NCI-H524 treated with DMSO at 0.1 percent for 48 hours (cell line): ENCODE measurements around the gene HDAC4.

Experiments
- DNase-seq: peaks from one replicate; lab custom pipeline; 2025; lab: John Stamatoyannopoulos, UW

The HDAC4 gene

DNA sequence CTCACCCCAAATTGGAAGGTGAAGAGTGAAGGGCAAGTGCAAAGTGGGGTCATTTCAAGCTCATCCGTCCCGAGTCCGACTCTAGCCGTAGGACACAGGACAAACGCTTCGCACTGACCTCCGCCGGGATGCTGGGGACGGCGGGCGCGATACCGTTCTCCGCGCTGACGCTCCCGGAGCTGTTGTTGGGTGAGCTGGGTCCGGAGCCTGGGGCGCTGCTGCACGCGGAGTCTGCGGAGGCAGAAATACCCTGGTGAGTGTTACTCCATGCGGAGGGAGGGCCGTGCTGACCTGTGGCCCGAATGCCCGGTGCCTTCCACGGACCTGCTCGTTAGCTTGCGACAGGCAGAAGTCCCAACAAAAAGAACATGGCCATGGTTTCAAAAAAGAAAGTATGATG is 261.3 kb downstream of the HDAC4 start:
- DNase-seq = no peak

DNA sequence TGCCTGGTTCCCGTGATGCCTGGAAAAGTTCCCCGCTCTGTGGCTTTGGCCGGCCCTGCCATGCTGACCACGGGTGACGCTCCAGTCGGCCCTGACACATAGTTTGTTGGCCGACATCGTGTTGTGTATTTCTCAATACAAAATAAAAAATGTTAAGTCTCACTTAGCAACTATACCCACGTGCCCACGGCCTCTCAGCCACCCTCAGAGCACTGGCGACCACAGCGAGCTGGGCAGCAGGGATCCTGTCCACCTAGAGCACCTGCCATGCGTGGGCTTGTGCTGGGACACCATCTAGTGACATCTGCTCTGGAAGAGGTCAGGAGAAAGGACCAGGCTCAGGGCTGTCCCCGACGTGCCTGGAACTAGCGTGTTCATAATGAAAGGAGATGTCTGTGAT is 261.7 kb downstream of the HDAC4 start:
- DNase-seq = no peak

DNA sequence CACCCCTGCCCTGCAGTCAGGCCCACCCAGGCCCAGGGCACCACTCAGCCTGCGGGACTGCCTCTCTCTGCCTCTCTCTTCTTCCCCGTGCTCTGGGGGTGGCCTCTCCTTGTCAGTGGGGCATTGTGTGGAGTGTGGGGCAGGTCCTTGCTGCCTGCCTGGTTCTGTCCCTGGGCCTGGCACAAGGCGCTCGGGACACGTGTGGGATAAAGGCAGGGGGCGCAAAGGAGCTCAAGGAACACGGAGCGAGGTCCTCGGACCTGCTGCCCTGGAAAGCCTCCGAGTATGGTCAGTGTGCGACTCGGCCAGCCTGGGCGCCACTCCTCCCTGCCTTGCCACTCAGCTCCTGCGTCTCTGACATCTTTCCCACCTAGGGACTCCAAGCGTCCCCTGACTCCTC is 262.2 kb downstream of the HDAC4 start:
- no peak for DNase-seq

DNA sequence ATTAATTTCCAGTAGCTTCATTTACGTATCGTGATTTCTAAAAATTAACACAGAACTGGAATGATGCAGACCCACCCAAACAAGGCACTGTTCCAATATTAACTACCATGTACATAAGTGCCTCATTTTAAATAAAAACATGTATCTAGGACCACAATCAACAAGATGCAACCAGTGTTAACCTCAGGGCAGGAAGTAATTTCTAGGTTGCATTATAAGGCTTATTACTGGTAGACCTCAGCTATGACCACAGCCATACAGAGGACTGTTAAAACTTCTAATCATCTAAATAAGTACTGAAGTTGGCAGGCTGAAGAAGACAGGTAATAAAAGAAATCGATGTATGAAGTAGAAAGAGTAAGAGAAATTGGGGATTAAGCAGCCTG is 262.9 kb downstream of the HDAC4 start:
- no peak for DNase-seq

DNA sequence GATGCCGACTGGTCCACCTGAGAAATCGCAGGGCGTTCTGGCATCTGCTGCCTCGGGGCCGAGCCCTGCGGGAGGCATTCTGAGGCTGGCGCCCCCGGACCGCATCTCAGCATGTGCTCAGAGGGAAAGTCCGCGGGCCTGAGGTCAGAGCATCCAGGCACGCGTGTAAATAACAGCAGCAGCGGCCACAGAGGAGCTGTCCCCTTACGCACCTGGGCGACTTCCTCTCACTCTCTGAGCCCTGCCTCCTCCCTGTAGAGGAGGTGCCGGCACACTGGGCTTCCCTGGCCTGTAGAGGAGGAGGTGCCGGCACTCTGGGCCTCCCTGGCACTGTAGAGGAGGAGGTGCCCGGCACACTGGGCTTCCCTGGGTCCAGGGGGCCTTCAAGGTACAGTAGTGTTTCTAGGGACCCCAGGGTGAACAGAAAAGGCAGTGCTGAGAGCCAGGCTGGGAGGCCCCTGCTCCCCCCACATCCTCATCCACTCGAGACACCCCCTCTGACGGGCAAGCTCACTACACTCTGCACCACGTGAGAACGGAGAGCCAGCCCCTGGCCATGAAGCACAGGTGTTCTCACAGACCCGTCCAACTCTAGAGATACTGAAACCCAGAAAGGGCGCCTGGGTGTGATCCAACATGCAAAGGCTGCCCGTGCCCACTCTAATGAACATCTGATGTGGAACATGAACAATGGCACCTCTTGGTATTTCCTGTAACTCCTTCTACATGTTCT is 263.5 kb downstream of the HDAC4 start:
- no peak for DNase-seq

DNA sequence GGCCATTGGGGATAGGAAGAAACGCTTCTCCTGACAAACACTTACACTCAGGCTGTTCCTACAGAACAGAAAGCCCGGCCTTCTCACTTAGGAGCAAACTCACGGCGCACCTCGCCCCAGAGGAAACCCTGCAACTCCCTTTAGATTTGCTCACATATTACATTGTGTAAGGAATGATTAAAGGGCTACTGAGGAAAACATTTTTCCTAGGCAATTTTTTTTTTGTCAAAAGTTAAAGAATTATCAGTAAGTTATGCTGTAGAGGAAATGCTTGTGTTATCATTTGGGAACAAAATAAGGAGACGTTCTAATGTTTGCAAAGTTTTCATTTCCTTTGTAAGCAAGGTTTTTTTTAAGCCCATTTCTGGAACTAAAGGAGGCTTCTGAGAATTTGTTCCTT is 264.1 kb downstream of the HDAC4 start:
- DNase-seq = no peak

DNA sequence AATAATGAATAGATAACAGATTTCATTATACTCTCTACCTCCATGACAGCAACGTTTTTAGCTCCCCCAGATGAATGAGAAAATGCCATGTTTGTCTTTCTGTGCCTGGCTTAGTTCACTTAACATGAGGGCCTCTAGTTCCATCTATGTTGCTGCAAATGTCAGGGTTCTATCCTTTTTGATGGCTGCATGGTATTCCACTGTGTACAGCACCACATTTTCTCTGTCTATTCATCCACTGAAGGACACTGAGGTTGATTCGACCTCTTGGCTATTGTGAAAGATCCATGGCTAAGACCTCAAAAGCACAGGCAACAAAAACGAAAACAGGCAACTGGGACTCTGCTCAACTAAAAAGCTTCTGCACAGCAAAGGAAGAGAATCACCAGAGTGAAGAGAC is 264.6 kb downstream of the HDAC4 start:
- DNase-seq = no peak

DNA sequence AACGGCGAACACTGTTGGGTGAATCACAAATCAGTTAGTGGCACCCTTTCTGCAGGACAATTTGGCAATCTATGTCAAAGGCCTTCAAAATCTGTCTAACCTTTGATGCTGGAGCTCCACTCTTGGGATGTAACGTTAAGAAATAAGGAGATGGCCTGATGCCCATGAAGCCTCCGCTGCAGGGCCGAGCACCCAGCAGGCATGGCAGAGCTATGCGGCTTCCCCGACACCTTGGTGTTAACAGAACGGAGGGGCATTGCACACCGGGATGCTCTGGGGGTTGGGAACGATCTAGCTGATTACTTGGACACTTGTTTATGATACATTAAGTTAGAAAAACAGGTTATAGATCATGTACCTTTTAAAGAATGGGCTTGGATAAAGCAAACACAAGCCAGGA is 265.3 kb downstream of the HDAC4 start:
- no peak for DNase-seq

DNA sequence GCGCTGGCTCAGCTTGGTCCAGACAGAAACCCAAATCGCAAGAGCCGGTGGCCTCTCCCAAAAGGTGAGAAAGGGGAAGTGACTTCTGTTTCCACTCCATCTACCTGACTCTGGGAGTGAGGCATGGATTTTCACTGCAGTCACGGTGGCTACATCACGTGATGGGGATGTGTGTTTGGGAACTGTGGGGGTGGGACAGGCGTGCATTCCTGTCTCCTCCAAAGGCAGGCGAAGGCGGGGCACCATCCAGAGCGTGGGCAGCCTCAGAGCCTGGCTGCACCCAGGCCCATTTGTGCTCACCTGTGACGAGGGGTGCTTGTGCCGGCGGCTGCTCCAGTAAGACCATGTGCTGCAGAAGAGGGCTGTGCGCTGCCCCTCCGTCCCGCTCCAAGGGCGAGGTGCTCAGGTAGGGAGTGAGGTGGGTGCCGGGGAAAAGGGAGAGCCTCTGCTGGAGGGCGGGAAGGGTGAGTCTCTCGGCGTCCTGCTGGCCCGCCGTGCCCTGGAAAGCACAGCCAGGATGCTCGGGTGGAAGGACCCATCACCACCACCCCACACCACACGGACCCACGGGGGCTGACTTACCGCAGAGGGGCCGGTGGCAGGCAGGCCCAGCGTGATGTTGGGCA is 266.8 kb downstream of the HDAC4 start:
- DNase-seq = no peak

DNA sequence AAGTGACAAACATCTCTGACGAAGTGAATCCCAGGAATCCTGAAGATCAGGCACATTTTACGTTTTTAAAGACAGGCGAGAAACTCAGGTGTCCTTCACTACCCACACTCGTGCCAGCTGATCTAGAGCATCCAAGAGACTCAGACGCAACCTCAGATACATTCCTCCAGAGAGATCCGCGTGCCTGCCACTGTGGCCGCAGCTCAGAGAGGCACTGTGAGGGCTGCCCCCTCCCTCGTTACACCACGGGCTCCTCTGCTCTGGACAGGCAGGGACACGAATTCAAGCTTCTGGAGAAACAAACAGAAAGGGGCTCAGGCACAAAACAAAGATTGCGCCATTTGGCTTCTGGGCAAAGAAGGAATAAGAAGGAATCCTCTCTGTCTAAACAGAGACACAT is 268.0 kb downstream of the HDAC4 start:
- DNase-seq = no peak

DNA sequence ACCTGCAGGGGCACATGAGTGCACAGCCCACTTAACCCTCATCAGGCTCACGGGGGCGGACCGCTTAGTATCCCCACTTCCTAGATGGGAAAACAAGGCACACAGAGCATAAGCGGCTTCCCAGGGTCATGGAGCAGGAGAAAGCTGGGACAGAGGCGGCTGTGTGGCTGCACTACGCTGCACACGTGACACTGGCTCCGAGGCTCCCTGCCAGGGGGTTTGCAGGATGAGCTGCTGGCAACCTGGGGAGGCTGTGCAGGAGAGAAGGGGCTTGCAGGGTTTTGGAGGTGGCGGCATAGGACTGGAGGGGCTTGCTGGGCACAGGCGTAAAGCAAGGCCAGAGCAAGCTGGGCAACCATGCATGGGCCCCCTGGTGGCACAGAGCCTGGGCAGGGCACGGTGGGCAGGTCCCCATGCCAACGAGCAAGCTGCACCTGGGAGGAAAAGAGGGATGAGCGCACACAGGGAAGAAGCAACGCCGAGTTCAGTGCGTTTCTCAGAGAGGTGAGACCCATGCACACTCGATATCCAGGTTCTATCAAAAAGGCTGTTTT is 268.6 kb downstream of the HDAC4 start:
- DNase-seq = no peak

DNA sequence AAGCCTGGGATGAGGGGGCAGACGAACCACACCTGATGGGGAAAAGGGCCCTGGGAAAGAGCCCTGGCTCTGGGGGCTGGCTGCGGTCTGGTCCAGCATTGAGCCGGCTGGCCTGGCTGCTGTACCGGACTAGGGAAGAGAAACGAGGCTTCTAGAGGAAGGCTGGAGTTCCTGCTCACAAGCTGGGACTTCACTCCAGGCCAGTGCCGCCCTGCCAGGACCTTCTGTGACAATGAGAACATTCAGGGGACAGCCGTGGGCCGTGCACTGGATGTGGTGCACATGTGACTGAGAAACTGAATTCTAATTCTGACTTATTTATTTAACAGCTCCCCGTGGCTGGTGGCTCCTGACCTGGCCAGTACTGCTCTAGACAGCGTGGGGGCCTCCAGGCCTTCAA is 269.3 kb downstream of the HDAC4 start:
- no peak for DNase-seq

DNA sequence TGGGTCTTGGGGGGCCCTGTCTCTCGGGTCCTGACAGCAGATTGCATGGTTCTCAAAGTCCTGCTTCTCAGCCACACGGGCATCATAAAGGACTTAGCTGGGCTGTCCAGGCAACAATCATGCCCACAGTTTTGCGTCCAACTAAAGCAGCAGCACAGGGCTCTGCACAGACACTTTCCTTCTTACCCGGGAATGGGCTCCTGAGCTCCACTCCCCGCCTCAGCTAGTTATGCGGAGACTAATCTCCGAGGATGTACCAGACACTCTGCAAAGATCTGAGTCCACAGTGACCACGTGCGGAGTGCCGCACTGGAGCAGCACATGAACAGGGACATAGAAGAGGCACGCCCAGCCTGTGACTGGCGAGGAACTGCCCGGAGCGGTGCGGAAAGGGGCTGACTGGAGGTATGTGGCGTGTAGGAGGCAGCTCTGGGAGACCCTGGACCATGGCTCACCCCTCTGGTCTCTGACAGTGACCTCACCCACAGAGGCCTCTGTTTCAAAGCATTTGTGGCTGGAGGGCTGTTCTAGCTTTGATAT is 270.0 kb downstream of the HDAC4 start:
- no peak for DNase-seq

DNA sequence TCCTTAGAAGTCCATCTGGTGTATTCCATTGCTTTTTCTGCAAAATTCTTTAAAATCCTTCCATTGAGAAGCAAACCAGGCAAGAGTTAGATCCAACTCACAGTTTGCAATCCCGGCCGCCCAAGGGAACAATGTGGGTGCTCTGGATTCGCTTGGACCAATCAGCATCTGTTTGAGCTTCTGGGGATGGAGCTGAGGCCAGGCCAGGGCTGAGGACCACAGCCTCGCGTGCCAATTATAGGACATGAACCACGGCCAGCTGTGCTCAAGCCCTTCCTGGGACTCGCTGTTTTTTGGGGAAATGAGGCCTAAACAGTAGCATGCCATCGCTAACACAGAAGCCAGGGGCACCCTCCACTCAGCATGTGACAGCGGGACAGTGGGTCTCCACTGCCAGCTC is 270.8 kb downstream of the HDAC4 start:
- no peak for DNase-seq

DNA sequence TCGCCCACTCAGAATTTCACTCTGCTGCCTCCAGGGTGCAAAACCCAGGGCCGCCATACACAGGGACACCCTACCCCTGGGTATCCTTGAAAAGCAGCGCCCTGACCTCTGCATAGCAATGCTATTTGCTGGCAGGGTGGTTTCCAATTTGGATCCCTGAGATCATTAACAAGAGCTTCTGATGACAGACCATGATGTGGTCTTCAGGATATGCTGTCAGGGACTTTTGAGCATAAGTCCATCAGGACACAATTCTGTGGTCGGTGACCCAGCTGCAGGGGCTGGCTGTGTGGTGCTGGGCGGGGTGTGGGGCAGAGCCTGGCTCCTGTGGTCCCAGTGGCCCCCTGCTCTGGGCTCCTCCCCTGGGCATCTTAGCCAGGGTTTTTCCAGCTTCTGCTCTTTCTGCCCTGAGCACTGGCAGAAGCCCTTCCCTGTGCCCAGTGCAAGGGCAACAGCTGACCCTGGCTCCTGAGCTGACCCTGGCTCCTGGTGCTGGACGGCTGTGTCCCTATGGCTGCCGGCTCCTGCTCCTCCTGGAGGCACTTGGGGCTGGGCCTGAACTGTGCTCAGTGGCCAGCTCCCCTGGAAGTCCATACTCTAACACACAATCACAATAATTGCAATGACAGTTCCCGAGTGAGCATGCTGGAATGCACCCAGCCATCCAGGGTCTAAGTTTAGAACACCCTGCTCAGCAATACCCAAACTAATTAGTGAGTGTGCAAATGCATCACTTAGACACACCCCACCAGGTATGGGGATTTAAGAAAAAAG is 271.5 kb downstream of the HDAC4 start:
- no peak for DNase-seq

DNA sequence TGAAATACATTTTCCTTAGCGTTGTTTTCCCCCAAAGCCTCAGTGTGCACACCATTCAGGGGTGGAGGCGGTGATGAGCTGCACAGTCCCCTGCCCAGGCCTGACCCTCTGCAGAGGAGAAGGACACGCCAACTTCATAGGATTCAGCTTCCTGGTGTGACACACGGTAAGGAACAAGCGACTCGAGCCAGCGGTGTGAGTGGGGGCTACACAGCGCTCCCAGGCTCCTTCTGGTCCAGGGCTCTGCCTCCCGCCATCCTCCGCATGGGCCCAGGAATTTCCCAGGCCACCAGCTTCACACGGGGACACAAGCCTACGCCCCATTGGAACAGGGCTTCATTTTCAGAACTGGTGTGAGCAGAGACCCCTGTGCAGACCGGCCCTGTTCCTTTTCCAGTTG is 272.1 kb downstream of the HDAC4 start:
- DNase-seq = no peak

DNA sequence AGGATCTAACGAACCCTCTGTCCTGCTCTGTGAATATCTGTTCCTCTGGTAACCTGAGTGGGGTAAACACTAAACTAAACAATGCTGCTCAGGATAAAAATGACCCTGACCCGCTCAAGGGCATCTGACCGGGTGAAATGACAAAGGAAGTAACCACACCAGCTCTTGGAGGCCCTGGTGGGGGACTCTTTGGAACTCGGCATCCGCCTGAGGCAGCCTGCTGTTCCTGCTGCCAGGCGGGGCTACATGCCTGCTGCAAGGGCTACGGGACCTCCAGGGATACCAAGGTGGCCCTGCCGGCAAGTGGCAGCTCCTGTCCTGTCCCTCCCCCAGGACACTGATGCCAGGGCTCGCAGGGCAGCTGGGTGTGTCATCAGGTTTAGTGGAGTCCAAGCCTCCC is 273.3 kb downstream of the HDAC4 start:
- DNase-seq = no peak

DNA sequence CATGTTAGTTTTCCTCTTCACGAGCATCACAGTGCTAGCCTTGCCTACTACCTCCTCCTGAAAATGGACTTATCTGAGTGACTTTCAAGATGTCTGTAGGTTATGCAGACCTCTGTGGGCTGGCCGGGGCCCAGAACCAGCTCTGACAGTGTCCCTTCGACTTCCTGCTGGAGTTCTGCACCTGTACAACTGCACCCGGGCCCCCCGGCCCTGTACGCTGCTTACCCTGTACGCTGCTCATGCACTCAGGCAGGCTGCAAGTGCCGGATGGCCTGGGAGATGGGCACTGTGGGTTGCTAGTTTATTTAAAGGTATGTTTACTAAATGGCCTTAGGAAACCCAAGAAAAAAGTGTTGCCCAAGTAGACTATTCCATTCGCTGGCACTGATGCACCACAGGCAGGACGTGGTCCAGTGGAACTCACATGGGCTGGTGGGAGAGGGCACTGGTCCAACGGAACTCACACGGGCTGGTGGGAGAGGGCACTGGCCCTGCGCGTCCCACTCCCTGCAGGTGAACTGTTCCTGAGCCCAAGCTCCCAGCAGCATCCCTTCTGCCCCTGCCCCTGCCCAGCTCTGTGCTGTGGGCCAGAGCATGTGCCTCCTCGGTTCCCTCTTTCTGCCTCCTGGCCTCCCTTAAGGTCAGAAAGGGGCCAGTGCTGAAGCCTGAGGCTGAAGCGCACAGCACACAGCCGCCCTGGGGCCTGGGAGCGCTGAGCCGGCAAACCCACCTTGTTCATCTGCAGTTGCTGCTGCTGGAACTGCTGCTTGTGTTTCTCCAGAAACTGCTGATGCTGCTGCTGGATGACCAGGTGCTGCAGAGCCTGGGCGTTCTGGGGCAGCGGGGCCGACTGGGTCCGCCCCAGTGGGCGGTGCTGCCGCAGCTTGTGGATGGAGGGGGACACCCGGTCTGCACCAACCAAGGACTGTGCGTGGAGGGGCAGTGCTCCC is 274.8 kb downstream of the HDAC4 start:
- DNase-seq = no peak

DNA sequence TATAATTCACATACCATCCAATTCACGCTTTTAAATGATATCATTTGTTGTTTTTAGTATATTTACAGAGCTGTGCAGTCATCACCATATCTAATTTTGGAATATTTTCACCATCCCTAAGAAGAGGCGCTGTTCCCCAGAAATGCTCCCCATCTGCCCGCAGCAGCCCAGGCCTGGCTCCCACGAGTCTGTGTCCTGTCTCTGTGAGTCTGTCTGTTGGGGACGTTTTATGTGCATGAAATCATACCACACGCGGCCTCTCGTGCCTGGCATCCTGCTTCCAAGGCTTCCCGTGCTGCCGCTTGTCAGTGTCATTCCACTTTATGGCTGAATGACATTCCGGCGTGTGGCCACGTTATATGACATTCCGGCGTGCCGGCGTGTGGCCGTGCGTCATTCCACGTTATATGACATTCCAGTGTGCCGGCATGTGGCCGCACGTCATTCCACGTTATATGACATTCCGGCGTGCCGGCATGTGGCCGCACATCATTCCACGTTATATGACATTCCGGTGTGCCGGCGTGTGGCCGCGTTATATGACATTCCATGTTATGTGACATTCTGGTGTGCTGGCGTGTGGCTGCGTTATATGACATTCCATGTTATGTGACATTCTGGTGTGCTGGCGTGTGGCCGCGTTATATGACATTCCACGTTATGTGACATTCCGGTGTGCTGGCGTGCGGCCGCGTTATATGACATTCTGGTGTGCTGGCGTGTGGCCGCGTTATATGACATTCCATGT is 276.5 kb downstream of the HDAC4 start:
- no peak for DNase-seq

DNA sequence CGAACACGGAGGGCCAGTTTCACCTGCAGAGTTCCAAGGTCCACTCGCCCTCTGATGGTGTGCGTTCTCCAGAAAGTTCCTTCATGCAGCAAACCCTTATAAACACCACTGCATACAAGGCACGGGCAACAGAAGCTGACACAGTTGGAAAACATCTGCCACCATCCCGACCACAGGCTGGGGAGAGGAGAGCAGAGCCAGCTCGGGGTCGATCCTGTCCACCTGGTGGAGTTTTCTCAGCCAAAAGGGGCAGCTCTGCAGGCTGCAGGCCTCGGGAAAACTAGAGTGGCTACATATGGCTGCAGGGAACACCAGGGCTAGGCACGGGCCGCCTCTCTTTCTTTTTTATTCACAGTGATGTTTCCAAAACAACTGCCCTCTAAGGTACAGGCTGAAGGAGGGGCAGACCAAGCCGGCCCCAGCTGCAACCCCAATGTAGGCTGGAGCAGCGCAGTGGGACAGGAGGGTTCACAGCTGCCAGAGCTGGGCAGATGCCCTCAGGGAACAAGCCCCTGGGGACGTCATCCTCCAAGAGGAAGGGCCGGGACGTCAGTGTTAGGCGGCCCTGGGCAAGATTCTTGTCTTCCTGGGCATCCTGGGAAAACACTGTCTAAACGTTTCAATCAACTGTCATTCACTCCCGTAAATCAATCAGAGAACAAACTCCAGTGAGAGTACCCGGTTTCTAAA is 278.3 kb downstream of the HDAC4 start:
- DNase-seq = no peak
